ENCODE measurements around the gene BORCS5. TPM values are rescaled to one million over a fixed set of nuclear protein-coding genes. Genes with fewer than 3 reads are reported as not detected.

The BORCS5 gene
- polyA plus RNA-seq, 10 donors: 5.4 to 10.5 (median 7.2) TPM

GRCh38 chr12:12428961-12429657 is 72.2 kb downstream of the BORCS5 start:
- no peak for DNase-seq

DNA sequence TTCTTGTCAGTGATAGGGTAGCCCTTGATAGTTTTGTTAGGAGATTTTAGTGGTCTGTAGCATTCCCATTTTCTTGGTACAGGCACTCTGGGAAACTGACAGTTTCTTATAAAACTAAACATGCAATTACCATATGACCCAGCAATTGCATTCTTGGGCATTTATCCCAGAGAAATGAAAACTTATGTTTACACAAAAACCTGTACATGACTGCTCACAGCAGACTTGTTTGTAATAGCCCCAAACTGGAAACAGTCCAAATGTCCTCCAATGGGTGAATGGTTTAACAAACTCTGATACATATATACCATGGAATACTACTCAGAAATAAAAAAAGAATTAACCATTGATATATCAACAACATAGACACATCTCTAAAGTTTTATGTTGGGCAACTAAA is 75.5 kb downstream of the BORCS5 start:
- DNase-seq: no peak

DNA sequence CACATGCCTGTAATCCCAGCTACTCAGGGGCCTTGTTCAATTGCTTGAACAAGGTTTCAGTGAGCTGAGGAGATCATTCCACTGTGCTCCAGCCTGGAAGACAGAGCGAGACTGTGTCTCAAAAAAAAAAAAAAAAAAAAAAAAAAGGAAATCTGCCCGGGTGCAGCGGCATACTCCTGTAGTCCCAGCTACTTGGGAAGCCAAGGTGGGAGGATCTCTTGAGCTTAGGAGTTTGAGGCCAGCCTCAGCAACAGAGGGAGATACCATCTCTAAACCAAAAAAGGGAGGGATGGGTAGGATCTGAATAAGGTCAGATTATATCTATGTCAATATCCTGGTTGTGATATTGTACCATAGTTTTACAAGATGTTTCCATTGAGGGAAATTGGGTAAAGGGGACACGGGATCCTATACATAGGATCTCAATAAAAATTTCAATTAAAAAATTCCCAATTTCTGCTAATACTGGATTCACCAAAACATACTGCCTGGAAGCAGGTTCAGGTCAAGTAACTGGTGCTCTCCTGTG is 76.4 kb downstream of the BORCS5 start:
- no peak for DNase-seq

DNA sequence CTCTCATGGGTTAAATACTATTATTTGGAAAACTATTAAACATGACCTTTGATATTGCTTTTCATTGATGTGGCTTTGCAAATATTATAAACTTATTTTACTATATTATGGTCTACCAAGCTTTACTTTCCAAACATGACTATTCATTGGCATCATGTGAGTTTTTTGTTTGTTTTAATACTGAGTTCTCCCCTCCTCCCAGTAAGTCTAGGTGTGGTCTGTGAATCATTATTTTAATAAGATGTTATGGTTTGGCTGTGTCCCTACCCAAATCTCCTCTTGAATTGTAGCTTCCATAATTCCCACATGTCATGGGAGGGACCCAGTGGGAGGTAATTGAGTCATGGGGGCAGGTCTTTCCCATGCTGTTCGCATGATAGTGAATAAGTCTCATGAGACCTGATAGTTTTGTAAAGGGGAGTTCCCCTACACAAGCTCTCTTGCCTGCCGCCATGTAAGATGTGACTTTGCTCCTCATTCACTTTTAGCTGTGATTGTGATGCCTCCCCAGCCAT is 80.0 kb downstream of the BORCS5 start:
- no peak for DNase-seq

GRCh38 chr12:12439636-12440035 is 82.8 kb downstream of the BORCS5 start:
- DNase-seq: no peak

DNA sequence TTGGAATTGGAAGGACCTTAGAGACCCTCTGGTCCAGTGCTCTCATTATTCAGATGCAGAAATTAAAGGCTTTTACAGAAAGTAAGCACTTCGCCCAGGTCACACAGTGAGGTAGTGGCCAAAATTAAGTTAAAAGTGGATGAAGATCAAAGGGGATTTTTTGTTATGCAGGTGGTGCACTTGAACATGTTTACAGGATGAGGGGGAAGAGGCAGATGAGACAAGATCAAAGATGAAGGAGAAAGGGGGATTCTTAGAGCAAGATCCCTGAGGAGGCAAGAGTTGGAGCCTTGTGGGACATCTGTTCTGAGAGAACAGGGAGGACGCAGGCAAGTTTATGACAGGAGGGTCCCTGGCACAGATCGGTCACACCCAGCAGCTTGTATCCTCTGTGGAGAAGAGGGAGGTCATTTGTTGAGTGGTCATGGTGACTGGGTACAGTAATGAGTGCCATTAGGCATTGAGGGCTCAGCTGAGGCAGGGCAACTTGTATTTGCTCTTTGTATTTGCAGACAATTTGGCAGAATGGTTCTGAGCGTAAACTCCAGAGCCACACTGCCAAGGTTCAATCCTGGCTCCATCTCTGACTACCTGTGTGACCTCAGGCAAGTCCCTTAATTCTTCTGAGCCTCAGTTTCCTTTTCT is 84.0 kb downstream of the BORCS5 start:
- DNase-seq: no peak

GRCh38 chr12:12441429-12441807 is 84.5 kb downstream of the BORCS5 start:
- no peak for DNase-seq

GRCh38 chr12:12441843-12442461 is 85.1 kb downstream of the BORCS5 start:
- DNase-seq: no peak

DNA sequence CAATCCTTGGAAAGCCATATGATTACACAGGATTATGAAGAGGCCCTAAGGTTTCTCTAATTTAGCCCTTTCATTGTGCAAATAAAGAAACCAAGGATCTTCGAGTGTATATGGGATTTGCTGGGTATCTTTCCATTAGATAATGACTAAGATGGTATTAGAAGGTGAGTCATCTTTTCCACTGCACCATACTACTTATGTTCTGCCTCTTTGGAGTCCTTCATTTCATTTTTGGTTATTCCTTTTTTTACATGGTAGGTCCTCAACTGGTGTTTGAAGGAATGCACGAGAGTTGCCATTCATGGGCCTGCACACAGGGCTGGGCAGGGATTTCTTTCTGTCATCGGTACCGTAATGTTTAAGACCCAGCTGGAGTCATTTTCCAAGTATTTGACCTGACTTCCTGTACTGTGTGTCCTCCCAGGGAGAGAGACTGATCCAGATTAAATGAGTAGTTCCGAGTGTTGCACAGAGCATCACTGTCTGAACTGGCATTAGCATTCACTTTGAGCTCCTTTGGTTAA is 85.7 kb downstream of the BORCS5 start:
- DNase-seq: peak in 1 of 3 donors; percentile 60

- DNase-seq: peak in 2 of 3 donors; percentile 58 to 81
These were observed 86.6 kb downstream of the BORCS5 start for GRCh38 chr12:12443431-12443878.

GRCh38 chr12:12445165-12445881 is 88.4 kb downstream of the BORCS5 start:
- DNase-seq: no peak

DNA sequence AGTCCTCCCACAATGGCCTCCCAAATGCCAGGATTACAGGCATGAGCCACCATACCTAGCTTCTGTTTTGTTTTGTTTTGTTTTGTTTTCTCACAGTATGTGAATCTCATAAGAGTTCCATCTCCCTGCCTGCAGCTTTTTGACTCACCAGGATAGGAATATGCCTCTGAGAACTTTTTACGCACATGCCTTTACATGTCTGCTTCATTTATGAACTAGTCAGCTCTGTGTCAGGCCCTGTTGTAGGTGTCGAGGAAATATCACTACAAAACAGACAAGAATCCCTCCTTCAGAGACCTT is 89.0 kb downstream of the BORCS5 start:
- no peak for DNase-seq

GRCh38 chr12:12446786-12447185 is 89.9 kb downstream of the BORCS5 start:
- no peak for DNase-seq

DNA sequence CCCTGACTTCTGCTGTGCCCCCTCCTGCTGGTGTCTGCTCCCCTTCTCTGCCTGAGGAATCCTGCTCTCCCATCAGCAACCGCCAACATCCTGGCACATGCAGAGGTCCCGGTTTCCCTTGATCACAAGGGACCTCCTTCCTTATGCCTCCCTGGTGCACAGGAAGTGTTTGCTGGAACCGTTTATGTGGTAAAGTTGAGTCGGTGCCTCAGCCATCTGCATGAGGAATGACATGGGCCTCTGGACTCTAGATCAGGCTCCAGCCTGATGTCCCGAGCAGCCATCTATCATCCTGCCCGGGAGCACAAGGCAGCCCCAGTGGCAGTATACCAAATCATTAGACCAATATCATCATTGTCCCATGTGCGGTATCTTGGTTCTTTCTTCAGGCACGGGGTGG is 90.4 kb downstream of the BORCS5 start:
- DNase-seq: no peak

- DNase-seq: no peak
These were observed 91.0 kb downstream of the BORCS5 start for GRCh38 chr12:12447837-12448236.

DNA sequence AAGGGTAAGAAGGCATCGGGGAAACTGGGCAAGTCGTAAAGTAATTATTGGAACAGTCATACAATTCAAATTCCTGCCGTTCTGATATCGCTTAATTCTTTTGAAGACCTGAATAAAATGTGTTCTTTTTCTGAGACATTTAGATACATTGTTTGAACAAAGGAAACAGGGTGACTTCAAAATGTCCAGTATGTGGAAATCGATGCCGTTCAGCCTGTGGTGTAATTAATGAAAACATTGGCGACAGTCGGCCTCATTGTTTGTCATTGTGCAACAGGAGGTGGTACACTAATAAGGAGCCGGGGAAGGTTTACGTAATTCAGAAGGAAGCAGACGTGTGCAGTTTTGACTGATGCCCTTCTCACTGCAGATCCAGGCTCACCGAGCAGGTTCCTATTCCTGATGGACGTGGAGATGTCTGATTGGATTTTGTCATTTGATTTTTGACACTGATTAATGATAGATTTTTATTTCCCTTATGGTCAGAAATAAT is 92.7 kb downstream of the BORCS5 start:
- no peak for DNase-seq

DNA sequence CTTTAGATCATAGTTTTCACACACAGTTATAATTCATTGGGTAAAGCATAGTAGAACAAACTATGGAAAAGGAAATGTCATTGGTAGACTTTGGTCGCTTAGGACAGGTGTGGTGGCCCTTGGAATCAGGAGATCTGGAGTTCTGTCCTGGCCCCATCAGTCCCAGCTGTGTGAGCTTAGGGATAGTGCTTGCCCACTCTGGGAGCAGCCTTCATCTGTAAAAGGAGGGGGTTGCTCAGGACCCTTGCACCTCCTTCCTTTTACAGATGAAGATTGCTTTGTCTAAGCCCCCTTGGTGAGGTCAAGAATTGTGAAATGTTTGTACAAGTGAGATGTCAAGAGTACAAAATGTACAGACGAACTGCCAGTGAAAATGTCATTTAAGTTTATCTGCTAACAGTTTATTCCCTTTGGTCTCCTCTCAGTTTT is 93.2 kb downstream of the BORCS5 start:
- DNase-seq: no peak

DNA sequence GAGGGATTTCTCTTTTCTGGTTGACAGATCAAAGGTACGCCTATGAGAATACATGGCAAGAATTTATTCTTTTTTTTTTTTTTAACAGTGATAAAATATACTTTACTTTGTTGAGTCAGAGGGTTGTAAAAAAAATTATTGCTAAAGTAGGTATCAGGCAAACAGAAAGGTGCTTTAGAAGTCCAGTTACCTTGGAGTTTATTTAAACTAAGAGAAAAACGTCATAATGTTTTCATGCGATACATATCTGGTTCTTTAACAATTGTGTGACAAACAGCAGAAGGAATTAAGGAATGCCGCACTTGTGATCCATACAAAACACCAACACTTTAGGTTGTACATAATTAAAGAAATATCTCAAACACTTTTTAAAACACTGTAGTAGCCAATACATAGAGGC is 94.2 kb downstream of the BORCS5 start:
- DNase-seq: no peak

DNA sequence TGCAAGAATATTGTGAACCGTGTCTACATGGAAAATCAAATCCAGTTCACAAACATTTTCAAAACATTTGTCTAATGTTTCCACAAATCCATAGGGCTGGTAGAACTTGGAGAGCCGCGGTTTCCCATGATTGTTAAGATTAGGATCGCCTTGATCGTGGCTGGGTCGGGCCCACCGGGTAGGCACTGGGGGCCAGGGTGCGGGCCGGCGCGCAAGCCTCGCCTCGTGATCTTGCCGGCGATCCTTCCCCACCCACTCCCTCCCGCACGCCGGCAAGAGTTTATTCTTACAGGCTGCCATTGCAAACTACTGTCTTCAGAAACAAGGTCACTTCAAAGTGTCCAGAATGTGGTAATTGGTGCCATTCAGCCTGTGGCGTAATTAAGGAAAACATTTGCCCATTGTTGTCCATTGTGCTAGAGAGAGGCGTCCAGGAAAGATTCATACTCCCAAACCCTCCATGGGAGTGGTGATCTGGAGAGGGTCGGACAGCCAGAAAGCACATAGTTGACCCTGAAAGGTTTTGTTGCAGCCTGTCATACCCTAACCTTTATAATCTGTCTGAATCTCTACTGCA is 95.5 kb downstream of the BORCS5 start:
- no peak for DNase-seq

DNA sequence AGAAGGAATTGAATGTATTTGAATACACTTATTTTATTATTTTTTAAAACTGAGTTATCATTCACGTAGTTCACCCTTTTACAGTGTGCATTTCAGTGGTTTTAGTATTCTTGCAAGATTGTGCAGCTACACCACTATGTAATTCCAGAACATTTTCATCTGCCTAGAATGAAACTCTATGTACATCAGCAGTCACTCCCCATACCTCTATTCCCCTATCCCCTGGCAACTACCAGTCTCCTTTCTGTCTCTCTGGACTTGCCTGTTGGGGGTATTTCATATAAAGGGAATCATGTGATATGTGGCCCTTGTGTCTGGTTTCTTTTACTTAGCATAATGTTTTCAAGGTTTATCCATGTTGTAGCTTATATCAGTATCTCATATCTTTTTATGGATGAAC is 96.8 kb downstream of the BORCS5 start:
- no peak for DNase-seq

GRCh38 chr12:12454315-12454714 is 97.4 kb downstream of the BORCS5 start:
- DNase-seq: no peak
